AG10803 (cell line): ENCODE results near the gene ETV3.

Experiments
- DNase-seq: peaks from one replicate; pipeline ENCODE4 v3.0.0; 2010; ENCODE audit warnings: low read depth
- H3K4me3 ChIP-seq: 2 replicates; pipeline ENCODE4 v1.5.1; 2011; ENCODE audit warnings: mild to moderate bottlenecking, low read length, control low read depth
- TF ChIP-seq, protein P1 (sequence below): conservative IDR thresholded peaks from 2 replicates; pipeline ENCODE4 v1.5.1; 2011; ENCODE audit warnings: mild to moderate bottlenecking, low read length, control low read depth, inconsistent platforms

The ETV3 gene

DNA sequence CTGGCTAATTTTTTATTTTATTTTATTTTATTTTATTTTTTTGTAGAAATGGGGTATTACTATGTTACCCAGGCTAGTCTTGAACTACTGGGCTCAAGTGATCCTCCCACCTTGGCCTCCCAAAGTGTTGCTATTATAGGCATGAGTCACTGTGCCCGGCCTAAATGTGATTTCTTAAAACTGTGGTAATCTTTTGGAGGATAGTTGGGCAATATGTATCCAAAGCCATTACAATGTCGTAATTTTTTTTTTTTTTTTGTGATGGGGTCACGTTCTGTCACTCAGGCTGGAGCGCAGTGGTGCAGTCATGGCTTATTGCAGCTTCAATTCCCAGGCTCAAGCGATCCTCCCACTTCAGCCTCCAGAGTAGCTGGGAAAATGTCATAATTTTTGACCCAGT, 52.8 kb downstream of the ETV3 start:
- DNase-seq: peak; percentile 62
- TF ChIP-seq, protein P1, sequence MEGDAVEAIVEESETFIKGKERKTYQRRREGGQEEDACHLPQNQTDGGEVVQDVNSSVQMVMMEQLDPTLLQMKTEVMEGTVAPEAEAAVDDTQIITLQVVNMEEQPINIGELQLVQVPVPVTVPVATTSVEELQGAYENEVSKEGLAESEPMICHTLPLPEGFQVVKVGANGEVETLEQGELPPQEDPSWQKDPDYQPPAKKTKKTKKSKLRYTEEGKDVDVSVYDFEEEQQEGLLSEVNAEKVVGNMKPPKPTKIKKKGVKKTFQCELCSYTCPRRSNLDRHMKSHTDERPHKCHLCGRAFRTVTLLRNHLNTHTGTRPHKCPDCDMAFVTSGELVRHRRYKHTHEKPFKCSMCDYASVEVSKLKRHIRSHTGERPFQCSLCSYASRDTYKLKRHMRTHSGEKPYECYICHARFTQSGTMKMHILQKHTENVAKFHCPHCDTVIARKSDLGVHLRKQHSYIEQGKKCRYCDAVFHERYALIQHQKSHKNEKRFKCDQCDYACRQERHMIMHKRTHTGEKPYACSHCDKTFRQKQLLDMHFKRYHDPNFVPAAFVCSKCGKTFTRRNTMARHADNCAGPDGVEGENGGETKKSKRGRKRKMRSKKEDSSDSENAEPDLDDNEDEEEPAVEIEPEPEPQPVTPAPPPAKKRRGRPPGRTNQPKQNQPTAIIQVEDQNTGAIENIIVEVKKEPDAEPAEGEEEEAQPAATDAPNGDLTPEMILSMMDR: no peak
- no peak overlapping the region for H3K4me3 ChIP-seq

DNA sequence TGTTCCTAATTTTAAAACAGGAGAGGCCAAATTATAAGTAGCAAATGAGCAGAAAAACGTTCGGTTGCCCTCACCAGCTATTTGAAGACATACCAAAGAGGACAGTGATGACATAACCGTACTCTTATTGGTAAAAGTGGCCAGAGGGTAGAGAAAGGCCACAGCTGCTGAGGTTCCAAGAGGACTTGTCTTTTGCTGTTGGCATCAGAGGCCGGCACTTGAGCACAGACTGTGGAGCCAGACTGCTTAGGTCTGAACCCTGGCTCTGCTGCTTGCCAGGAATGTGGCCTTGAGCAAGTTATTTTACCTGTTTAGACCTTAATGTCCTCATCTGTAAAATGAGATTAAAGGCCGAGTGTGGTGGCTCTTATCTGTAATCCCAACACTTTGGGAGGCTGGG, 53.5 kb downstream of the ETV3 start:
- TF ChIP-seq, protein P1: no peak
- DNase-seq: no peak
- no peak overlapping the region for H3K4me3 ChIP-seq

DNA sequence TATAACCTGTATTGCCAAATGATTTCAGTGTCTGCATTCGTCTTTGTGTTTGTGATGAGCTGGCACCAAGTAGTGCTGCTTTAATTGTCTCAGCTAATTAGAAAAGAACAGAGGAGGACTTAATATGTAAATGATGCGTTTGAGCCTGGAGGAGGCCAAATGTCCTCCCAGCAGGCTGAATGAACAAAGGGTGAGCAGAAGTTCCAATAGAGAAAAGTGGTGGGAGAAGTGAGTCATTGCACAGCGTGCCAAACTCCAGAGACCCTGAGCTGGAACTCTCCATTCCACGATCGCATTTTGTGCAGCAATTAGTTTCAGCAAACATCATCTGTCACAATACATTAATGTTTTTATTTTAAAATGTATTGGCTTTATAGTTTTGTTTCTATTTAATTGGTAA, 56.5 kb downstream of the ETV3 start:
- no peak overlapping the region for H3K4me3 ChIP-seq
- no peak for DNase-seq
- TF ChIP-seq, protein P1: no peak

DNA sequence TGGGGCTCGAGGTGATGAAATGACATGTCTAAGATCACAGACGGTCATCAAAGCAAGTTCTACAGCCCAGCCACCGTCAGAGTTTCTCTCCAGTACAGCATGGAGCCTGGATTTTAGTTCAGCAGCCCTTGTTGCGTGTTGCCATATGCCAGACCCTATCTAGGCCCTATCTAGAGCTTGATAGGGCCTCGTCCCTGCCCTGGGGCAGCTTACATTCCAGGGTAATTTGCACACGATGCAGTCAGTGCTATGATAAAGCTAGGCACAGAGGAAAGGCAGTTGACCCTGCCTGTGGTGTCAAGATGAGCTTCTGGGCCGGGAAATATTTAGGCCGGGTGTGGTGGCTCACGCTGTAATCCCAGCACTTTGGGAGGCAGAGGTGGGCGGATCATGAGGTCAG, 57.5 kb downstream of the ETV3 start:
- no peak overlapping the region for H3K4me3 ChIP-seq
- no peak for DNase-seq
- TF ChIP-seq, protein P1: no peak

DNA sequence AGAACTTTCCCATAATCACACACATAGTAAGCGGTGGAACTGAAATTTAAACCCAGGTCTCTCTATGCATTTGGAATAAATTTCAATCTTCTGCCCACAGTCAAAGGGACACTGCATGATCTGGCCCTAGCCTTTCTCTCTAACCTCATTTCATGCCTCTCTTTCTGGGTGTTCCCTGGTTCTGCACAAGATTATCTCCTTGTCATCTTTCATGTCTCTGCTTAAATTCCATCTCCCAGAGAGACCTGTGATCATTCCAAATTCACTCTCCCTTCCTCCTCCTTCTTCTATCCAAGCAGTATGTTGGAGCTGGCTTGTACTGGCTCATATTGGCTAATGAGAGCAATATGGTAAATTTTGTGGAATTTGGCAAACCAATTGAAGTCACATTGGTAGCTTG, 60.8 kb downstream of the ETV3 start:
- TF ChIP-seq, protein P1: no peak
- no peak for DNase-seq
- H3K4me3 ChIP-seq: no peak overlapping the region

DNA sequence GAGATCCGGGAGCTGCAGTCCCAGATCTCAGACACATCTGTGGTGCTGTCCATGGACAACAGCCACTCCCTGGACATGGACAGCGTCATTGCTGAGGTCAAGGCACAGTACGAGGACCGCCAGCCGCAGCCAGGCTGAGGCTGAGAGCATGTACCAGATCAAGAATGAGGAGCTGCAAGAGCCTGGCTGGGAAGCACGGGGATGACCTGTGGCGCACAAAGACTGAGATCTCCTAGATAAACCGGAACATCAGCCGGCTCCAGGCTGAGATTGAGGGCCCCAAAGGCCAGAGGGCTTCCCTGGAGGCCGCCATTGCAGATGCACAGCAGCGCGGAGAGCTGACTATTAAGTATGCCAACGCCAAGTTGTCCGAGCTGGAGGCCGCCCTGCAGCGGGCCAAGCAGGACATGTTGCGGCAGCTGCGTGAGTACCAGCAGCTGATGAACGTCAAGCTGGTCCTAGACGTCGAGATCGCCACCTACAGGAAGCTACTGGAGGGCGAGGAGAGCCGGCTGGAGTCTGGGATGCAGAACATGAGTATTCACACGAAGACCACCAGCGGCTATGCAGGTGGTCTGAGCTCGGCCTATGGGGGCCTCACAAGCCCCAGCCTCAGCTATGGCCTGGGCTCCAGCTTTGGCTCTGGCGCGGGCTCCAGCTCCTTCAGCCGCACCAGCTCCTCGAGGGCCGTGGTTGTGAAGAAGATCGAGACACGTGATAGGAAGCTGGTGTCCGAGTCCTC, 64.1 kb downstream of the ETV3 start:
- DNase-seq: peak; percentile 69
- TF ChIP-seq, protein P1: peak; percentile 63
- H3K4me3 ChIP-seq: no peak overlapping the region
